ENCODE measurements around the gene RANBP9. TPM values are rescaled to one million over a fixed set of nuclear protein-coding genes. Genes with fewer than 3 reads are reported as not detected.
A peak's percentile ranks its signal among the peaks of the same experiment; 100 is the strongest.

The RANBP9 gene
- total and polyA plus RNA-seq, 9 of the 15 experiments (the other 6 are each of a cell fraction or from before 2014, with no cell fraction given) = 27.5 to 130 (median 61.5) TPM

- TF ChIP-seq ZBTB40 (IDR thresholded peaks at IDR 0.05) (no peak), ZBTB40 (CRISPR knock-in tag; IDR thresholded peaks at IDR 0.05) (no peak), RBFOX2 (IDR thresholded peaks at IDR 0.05; ENCODE audit: low read depth, low read length) (peak; percentile 74), ELK1 (CRISPR knock-in tag; IDR thresholded peaks at IDR 0.05) (no peak), DPF2 (IDR thresholded peaks at IDR 0.05) (peak; percentile 99), FOXK2 (conservative IDR thresholded peaks at IDR 0.05 in 1 of 2, IDR thresholded peaks at IDR 0.05 in 1 of 2; ENCODE audit: low read depth in 2 of 2) (peak; percentile 70 to 80), ZC3H8 (IDR thresholded peaks at IDR 0.05) (no peak), ZNF175 (CRISPR knock-in tag; IDR thresholded peaks at IDR 0.05; ENCODE audit: low read depth) (no peak), MLLT1 (IDR thresholded peaks at IDR 0.05) (peak; percentile 88 to 91), ZNF239 (CRISPR knock-in tag; IDR thresholded peaks at IDR 0.05) (no peak), NRF1 (conservative IDR thresholded peaks at IDR 0.05 in 1 of 2, IDR thresholded peaks at IDR 0.05 in 1 of 2) (peak; percentile 65 to 69), RNF2 (IDR thresholded peaks at IDR 0.05) (peak; percentile 96), ZNF518B (CRISPR knock-in tag; IDR thresholded peaks at IDR 0.05) (no peak)
Measured at GRCh38 chr6:13678255-13678983, 33.2 kb downstream of the RANBP9 start (continued).

Data from K562 (cell line).